ENCODE results near the gene CHADL.

GRCh38 chr22:41252365-41252764, 11.6 kb upstream of the CHADL start:
- TF ChIP-seq CTCF (IDR thresholded peaks at IDR 0.05 in 2 of 3, conservative IDR thresholded peaks at IDR 0.05 in 1 of 3; ENCODE audit: control insufficient read depth in 2 of 3, extremely low read depth in 1 of 3, insufficient read depth in 1 of 3, low read depth in 3 of 3, low read length in 3 of 3), result no peak
- no peak for TF ChIP-seq KDM1A (IDR thresholded peaks at IDR 0.05; ENCODE audit: borderline replicate concordance)
- TF ChIP-seq CUX1 (IDR thresholded peaks at IDR 0.05; ENCODE audit: insufficient replicate concordance, low read depth, low read length), result no peak
- TF ChIP-seq GABPA (IDR thresholded peaks at IDR 0.05; ENCODE audit: low read depth), result no peak
- TF ChIP-seq LARP7 (IDR thresholded peaks at IDR 0.05), result no peak
- no peak for TF ChIP-seq EZH2 (IDR thresholded peaks at IDR 0.05; ENCODE audit: borderline replicate concordance, control insufficient read depth, low read depth, low read length)
- TF ChIP-seq SUPT20H (IDR thresholded peaks at IDR 0.05; ENCODE audit: borderline replicate concordance, control insufficient read depth, low read depth, low read length), result no peak
- no peak for TF ChIP-seq CBX3 (IDR thresholded peaks at IDR 0.05; ENCODE audit: borderline replicate concordance, low read depth)
- TF ChIP-seq PAX5 (IDR thresholded peaks at IDR 0.05; ENCODE audit: borderline replicate concordance, low read depth, low read length), result no peak
- no peak for TF ChIP-seq MAX (IDR thresholded peaks at IDR 0.05; ENCODE audit: low read depth, low read length)
- TF ChIP-seq CREB1 (IDR thresholded peaks at IDR 0.05; ENCODE audit: low read depth), result no peak
